ENCODE measurements around the gene SPEF1. TPM values are rescaled to one million over a fixed set of nuclear protein-coding genes. Genes with fewer than 3 reads are reported as not detected.
"Not testable (repeated sequence)": the region's sequence is repeated elsewhere in the genome, so short reads cannot be mapped to it uniquely, and the experiment has no call there.

SPEF1 gene
- total RNA-seq, result under 1 TPM in 1 of 3 donors, not detected in 2; 0.18 TPM

- H3K4me3 Mint-ChIP-seq, result peak within 1 kb of the TSS; percentile 52
Measured at GRCh38 chr20:3781153-3781910, at the start of gene SPEF1. SPEF1 (minus strand) TSS chr20:3781448; CDS start chr20:3781287, 161 bp downstream.

DNA sequence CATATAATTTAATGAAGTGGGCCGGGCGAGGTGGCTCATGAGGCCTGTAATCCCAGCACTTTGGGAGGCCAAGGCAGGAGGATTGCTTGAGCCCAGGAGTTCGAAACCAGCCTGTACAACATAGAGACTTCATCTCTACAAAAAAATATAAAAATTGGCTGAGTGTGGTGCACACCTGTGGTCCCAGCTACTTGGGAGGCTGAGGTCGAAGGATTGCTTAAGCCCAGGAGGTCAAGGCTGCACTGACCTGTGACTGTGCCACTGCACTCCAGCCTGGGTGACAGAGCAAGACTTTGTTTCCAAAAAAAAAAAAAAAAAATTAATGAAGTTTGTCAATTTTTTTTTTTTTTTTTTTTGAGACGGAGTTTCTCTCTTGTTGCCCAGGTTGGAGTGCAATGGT is 48.6 kb upstream of the SPEF1 start:
- ATAC-seq; DNase-seq; H3K27me3 Mint-ChIP-seq (ENCODE audit: low read depth); H3K4me1 Mint-ChIP-seq (ENCODE audit: low read depth); H3K4me3 Mint-ChIP-seq; H3K36me3 Mint-ChIP-seq (ENCODE audit: insufficient read depth); H3K9me3 Mint-ChIP-seq: not testable (repeated sequence)

More at GRCh38 chr20:3781153-3781910, at the start of gene SPEF1:
- peaks cover 9% of the 10 kb centered on the region for H3K27me3 Mint-ChIP-seq (ENCODE audit: low read depth)
- DNase-seq, result no peak
- no peaks in the 10 kb centered on the region for H3K9me3 Mint-ChIP-seq
- H3K36me3 Mint-ChIP-seq (ENCODE audit: insufficient read depth), result peaks cover 6% of the 10 kb centered on the region
- H3K4me1 Mint-ChIP-seq (ENCODE audit: low read depth), result peaks cover 44% of the 10 kb centered on the region
- ATAC-seq, result peak; percentile 42 to 43

GRCh38 chr20:3828798-3829197 is 47.5 kb upstream of the SPEF1 start:
- Mint-ChIP-seq H3K36me3 (ENCODE audit: insufficient read depth) (peaks cover 4% of the 10 kb centered on the region), H3K9me3 (no peaks in the 10 kb centered on the region), H3K4me3 (no peak overlapping the region), H3K27me3 (ENCODE audit: low read depth) (no peaks in the 10 kb centered on the region), H3K4me1 (ENCODE audit: low read depth) (no peaks in the 10 kb centered on the region)
- DNase-seq, result no peak
- no peak for ATAC-seq

DNA sequence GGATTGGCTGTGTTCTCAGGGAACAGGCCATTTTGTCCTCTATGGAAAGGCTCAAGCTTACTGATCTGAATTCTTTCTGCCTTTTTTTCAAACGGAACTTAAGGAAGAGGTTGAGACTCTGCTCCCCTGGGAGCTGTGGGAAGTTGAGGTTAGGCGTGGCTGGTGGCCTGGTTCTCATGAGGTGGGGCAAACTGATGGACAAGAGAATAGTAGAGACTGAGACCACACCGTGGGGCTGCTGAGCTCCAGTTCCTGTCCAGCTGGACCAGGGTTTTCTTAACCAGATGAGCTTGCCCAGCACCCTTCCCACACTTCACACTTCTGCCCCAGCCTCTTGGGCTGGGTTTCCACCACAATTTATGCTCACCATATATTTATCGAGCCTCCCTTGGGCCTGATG is 45.2 kb upstream of the SPEF1 start:
- Mint-ChIP-seq H3K36me3 (ENCODE audit: insufficient read depth) (peaks cover 8% of the 10 kb centered on the region), H3K4me1 (ENCODE audit: low read depth) (peaks cover 6% of the 10 kb centered on the region), H3K9me3 (no peaks in the 10 kb centered on the region), H3K4me3 (no peak overlapping the region), H3K27me3 (ENCODE audit: low read depth) (no peaks in the 10 kb centered on the region)
- no peak for ATAC-seq
- no peak for DNase-seq

DNA sequence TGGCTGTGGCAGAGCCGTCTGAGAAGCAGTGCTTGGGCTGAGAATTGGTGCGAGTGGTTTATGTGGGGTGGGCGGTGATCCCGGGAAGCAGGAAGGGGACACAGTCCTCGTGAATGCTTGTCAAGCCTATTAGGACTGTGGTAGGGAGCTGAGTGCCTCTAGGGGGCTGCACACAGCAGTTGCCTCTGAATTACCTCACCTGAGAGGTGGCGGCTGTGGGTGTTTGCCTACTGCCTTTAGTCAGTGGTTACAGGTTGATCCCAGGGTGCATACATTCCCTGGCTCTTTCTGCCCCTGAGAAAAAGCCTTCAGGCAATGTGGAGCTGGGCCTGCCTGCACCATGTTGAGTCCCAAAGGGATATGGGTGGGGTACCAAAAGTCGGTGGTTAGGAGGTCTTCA is 44.3 kb upstream of the SPEF1 start:
- Mint-ChIP-seq H3K4me1 (ENCODE audit: low read depth) (peaks cover 7% of the 10 kb centered on the region), H3K9me3 (no peaks in the 10 kb centered on the region), H3K36me3 (ENCODE audit: insufficient read depth) (peaks cover 8% of the 10 kb centered on the region), H3K4me3 (no peak overlapping the region), H3K27me3 (ENCODE audit: low read depth) (no peaks in the 10 kb centered on the region)
- ATAC-seq (no peak), DNase-seq (no peak)

DNA sequence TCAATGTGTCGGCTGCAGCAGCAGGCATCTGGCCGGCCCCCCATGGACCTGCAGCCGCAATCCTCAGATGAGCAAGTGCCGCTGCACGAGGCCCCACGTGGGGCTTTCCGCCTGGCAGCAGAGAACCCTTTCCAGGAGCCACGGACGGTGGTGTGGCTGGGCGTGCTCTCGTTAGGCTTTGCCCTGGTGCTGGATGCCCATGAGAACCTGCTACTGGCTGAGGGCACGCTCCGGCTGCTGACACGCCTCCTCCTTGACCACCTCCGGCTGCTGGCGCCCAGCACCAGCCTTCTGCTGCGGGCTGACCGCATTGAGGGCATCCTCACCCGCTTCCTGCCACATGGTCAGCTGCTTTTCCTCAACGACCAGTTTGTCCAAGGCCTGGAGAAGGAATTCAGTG is 42.6 kb upstream of the SPEF1 start:
- no peaks in the 10 kb centered on the region for H3K27me3 Mint-ChIP-seq (ENCODE audit: low read depth)
- ATAC-seq (no peak), DNase-seq (no peak)
- no peak overlapping the region for H3K4me3 Mint-ChIP-seq
- H3K9me3 Mint-ChIP-seq, result no peaks in the 10 kb centered on the region
- peaks cover 17% of the 10 kb centered on the region for H3K4me1 Mint-ChIP-seq (ENCODE audit: low read depth)
- peaks cover 8% of the 10 kb centered on the region for H3K36me3 Mint-ChIP-seq (ENCODE audit: insufficient read depth)

- peaks cover 8% of the 10 kb centered on the region for H3K36me3 Mint-ChIP-seq (ENCODE audit: insufficient read depth)
- peak overlapping the region; percentile 84 for H3K4me3 Mint-ChIP-seq
- H3K4me1 Mint-ChIP-seq (ENCODE audit: low read depth), result peaks cover 22% of the 10 kb centered on the region
- H3K9me3 Mint-ChIP-seq, result no peaks in the 10 kb centered on the region
- H3K27me3 Mint-ChIP-seq (ENCODE audit: low read depth), result no peaks in the 10 kb centered on the region
- ATAC-seq, result no peak
- DNase-seq, result no peak
Measured at GRCh38 chr20:3821996-3822395, 40.7 kb upstream of the SPEF1 start.

DNA sequence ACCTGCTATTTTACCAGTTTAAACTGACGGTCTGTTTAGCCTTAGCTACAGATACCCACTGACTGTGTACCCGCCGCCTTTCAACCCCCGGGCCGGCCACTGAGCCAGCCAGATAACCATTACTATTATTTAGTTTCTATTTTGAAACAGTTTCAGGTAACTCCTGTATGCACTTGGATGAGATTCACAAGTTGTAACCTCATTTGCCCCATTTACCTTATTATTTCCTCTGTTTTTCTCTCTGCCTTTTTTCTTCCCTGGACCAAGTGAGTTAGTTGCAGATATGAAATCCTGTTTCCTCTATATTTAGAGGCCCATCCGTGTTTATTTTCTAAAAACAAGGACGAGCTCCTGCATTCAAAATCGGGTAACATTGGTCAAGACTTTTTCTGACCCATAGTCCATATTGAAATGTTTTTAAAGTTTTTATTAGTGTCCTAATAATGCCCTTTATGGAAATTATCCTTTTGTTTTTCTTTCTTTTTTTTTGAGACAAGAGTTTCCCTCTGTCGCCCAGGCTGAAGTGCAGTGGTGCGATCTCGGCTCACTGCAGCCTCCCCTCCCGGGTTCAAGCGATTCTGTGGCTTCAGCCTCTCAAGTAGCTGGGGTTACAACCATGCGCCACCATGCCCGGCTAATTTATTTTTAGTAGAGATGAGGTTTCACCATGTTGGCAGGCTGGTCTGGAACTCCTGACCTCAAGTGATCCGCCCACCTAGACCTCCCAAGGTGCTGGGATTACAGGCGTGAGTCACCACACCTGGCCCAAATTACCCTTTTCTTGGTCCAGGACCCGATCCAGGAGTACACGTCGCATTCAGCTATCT is 39.9 kb upstream of the SPEF1 start:
- Mint-ChIP-seq H3K27me3 (ENCODE audit: low read depth) (no peaks in the 10 kb centered on the region), H3K9me3 (no peaks in the 10 kb centered on the region), H3K4me3 (peak overlapping the region; percentile 84), H3K4me1 (ENCODE audit: low read depth) (peaks cover 29% of the 10 kb centered on the region), H3K36me3 (ENCODE audit: insufficient read depth) (peaks cover 5% of the 10 kb centered on the region)
- DNase-seq (no peak), ATAC-seq (no peak)

- H3K4me1 Mint-ChIP-seq (ENCODE audit: low read depth), result peaks cover 37% of the 10 kb centered on the region
- H3K4me3 Mint-ChIP-seq, result peak within 1 kb of the TSS; percentile 84
Measured at GRCh38 chr20:3820048-3820900, 39.0 kb upstream of the SPEF1 start, which contains the start of gene AP5S1. AP5S1 (plus strand) TSS chr20:3820547; CDS start chr20:3822118, 1,571 bp downstream.

GRCh38 chr20:3819411-3820047 is 38.3 kb upstream of the SPEF1 start:
- Mint-ChIP-seq H3K4me3 (peak overlapping the region; percentile 84), H3K27me3 (ENCODE audit: low read depth) (no peaks in the 10 kb centered on the region), H3K9me3 (no peaks in the 10 kb centered on the region), H3K4me1 (ENCODE audit: low read depth) (peaks cover 44% of the 10 kb centered on the region), H3K36me3 (ENCODE audit: insufficient read depth) (peaks cover 4% of the 10 kb centered on the region)
- no peak for ATAC-seq
- DNase-seq, result no peak

More at GRCh38 chr20:3820048-3820900, 39.0 kb upstream of the SPEF1 start, which contains the start of gene AP5S1:
- peak; percentile 86 for DNase-seq
- no peaks in the 10 kb centered on the region for H3K27me3 Mint-ChIP-seq (ENCODE audit: low read depth)
- peak; percentile 91 to 93 for ATAC-seq
- peaks cover 4% of the 10 kb centered on the region for H3K36me3 Mint-ChIP-seq (ENCODE audit: insufficient read depth)
- no peaks in the 10 kb centered on the region for H3K9me3 Mint-ChIP-seq

- Mint-ChIP-seq H3K36me3 (ENCODE audit: insufficient read depth) (peaks cover 4% of the 10 kb centered on the region), H3K4me3 (peak overlapping the region; percentile 11)
- no peak for DNase-seq
Measured at GRCh38 chr20:3818155-3819151, 37.2 kb upstream of the SPEF1 start.

GRCh38 chr20:3815703-3816315 is 34.6 kb upstream of the SPEF1 start:
- no peak for ATAC-seq
- H3K4me3 Mint-ChIP-seq, result peak overlapping the region; percentile 60

More at GRCh38 chr20:3818155-3819151, 37.2 kb upstream of the SPEF1 start:
- H3K4me1 Mint-ChIP-seq (ENCODE audit: low read depth), result peaks cover 49% of the 10 kb centered on the region
- no peak for ATAC-seq
- H3K27me3 Mint-ChIP-seq (ENCODE audit: low read depth), result no peaks in the 10 kb centered on the region
- no peaks in the 10 kb centered on the region for H3K9me3 Mint-ChIP-seq

More at GRCh38 chr20:3815703-3816315, 34.6 kb upstream of the SPEF1 start:
- Mint-ChIP-seq H3K27me3 (ENCODE audit: low read depth) (no peaks in the 10 kb centered on the region), H3K4me1 (ENCODE audit: low read depth) (peaks cover 66% of the 10 kb centered on the region), H3K9me3 (no peaks in the 10 kb centered on the region), H3K36me3 (ENCODE audit: insufficient read depth) (no peaks in the 10 kb centered on the region)
- no peak for DNase-seq

Measured in activated T-cell treated with anti-CD3 and anti-CD28 coated beads, Interleukin-2, amount 50 U/mL, for 4 hours (primary cell).